GM19438 (cell line): Measurements from ENCODE around the gene FHIP1A.

ENCODE experiments used
- ATAC-seq: cut with Tn5 transposase; IDR thresholded peaks from one replicate; pipeline ENCODE4 v1.9.1; 2021; ENCODE audit warnings: low read depth; ENCODE audit not compliant: unreplicated experiment

Gene FHIP1A

DNA sequence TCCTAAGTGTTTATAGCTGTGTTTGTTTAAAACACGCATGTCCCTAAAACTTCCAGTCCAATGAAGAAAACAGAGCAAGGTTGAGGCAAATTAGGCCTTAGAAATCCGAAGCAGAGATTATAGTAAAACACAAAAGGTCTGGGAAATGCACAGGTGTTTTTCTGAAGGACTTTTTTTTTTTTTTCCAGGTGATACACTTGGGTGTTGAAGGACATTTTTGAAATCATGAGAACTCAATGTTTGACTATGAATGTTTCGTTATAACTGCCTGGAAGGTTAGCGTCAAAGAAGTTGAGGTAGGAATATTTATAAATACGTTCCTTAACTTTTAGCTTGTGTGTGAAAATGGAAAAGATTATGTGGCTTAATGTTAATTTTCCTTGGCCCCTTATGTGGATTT is 45.5 kb downstream of the FHIP1A start:
- no peak for ATAC-seq

- ATAC-seq: no peak
These were observed 46.2 kb downstream of the FHIP1A start for GRCh38 chr4:151455212-151455611.

GRCh38 chr4:151458148-151458547 is 49.2 kb downstream of the FHIP1A start:
- no peak for ATAC-seq
